Activated T-cell treated with anti-CD3 and anti-CD28 coated beads for 24 hours (primary cell): ENCODE results near the gene SRRD.

Source experiments
- DNase-seq: peaks from one replicate; pipeline ENCODE4 v3.0.0-alpha.2; 2020; ENCODE audit warnings: low read depth

Gene SRRD

DNA sequence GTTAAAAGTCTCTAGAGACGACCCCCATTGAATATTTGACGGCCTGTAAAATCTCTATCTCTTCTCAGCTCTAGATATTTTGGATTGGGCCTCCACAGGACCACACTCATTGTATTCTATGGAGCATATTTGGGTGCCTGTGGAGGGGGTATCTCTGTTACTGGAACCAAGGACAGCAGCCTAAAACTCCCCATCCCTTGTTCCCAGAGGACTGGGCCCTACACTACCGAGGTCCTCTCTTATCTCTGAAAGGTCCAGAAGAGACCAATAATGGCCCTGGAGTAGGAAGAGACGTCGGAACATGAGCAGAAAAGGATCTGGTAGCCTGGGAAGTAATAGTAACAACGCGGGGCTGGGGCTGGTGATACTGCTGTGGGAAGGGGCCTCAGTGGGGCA, 636 bp upstream of the SRRD start:
- no peak for DNase-seq

DNA sequence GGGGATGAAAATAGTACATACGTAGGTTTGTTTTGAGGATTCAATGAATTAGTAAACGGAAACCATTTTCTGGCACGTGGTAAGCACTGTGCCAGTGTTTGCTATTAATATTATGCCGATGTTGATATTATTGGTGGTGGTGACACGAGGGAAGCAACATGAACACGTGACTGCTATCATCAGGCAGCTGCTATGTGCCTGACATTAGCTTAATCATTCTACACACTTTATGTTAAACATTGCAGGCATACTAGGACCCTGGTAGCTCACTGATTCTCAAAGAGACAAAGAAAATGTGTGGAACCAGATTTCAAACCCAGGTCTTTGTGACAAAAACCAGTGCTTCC, 656 bp downstream of the SRRD start:
- DNase-seq: no peak

DNA sequence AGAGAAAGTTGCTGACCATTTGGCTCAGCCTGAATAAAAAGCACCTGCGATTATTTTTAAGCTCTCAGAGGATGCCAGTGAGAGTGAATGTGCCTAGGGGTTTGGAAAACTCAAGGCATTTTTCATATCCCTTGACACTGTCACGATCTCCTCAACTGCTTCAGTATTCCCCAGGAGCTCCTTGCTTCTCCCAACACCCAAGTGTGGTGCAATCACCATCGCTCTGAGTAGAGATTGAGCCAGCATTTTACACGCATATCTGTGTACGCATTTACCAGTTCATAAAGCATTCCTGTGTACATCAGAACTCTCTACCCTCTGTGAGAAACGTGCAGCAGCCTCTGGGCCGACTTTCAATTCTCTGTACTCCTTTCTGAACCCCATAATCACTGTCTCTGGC, 1.3 kb downstream of the SRRD start:
- DNase-seq: no peak

DNA sequence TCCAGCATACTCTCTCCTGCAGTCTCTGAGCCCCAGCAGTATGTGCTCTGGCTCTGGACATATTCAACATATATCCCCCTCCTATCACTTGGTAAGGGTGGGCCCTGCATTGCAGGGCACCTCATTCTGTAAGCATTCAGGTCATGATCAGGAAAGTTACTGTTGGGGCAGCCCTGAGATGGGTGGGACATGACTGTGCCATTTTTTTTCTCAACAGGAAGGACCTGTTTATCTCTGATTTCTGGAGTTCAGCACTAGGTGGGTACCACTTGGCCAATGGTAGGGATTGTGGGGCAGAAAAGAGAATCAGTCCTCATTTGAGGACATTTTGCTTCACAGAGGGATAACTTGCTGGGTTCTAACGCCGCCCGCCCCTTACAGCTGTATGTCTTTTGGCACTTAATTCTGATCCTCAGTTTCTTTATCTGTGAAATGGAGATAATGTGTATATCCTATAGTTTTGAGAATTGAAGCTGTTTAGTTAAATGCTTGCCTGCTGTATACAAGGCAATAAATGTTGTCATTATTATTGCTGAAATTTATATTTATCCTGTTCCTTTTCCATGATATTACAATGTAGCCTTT, 2.2 kb downstream of the SRRD start:
- DNase-seq: no peak

DNA sequence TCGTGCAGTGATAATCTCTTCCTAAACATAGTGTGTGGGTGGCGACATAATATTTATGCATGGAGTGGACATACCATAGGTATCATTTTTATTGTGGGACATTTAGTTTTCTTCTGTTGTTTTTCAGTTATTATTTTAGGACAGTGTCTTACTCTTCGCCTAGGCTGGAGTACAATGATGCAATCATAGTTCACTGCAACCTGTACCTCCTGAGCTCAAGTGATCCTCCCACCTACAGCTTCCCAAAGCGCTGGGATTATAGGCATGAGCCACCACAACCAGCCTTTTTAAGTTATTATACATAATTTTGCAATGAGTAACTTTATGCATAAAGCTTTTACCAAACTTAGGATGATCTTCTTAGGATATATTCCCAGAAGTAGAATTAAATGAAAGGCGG, 2.7 kb downstream of the SRRD start:
- DNase-seq: no peak

DNA sequence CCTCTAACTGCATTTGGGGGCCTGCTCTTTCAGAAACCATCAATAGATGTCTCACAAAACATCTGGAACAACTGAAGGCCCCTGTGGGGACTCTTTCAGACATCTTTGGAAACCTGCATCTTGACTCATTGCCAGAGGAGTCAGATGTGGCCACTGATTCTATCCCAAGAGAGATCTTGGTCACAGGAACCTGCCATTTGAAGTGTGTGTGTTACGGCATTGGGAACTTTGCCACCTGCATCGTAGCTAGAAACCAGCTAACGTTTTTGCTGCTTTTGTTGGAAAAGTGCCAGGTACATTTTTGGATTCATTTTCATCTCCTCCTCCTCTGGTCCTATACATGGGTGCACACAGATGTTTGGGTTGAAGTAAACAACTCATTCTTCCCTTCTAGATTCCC, 4.3 kb downstream of the SRRD start:
- no peak for DNase-seq

DNA sequence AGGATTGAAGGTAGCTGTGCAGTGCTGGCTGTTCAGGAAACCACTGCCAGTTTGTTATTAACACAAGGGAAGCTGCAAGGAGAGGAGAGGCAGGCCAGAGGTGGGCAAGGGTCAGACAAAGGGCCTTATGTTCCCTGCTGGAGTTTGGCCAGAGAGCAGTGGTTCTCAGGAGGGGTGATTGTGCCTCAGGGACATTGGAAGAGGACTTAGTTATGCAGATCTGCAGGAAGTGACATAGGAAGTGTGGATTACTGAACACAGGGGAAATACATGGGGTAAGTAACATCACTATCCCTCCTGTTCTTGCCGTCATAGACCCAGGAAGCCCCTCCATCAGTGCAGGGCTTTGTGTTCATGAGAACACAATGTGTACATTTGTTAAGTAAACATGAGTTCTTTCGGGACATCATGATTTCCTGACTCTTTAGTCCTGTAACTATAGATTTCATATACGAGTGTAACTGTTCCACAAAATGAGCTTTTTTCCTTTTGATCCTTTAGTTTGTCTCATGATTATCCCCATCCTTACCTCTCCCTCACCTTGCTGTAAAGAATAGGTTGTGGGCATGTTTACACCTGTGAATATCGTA, 5.9 kb downstream of the SRRD start:
- no peak for DNase-seq

DNA sequence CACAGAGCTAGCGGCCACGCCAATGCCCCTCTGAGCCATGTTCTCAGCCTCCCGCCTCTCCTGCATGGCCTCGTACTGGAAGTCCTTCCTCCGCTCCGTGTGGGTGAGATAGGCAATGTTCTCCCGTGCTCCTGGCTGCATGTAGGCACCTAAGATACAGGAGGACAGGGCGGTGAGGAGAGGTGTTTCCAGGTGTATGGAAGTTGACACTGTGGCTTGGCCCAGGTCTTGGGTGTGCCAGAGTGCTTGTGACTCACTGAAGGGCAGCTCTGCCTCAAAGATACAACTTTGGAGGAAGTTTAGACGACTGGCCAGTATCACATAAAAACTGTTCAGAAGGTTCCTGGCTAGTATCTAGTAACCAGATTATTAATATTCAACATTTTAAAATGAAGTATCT, 8.5 kb downstream of the SRRD start:
- no peak for DNase-seq

DNA sequence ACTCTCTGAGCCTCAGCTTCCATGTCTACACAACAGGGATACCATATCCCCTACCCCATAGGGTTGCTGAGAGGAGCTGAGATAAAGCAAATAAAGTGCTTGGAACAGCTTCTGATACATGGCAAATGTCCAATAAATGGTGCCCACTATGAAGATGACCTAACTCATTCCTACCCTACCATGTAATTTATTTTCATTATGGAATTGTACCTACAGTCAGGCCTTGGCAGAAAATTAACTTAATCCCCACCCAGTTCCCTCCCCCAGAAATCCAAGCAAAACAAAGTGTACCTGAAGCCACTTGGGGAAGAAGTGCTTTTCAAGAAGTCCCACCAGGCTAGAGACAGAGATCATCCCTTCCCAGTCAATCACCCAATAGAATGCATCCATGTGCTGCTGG, 10.8 kb downstream of the SRRD start:
- no peak for DNase-seq

DNA sequence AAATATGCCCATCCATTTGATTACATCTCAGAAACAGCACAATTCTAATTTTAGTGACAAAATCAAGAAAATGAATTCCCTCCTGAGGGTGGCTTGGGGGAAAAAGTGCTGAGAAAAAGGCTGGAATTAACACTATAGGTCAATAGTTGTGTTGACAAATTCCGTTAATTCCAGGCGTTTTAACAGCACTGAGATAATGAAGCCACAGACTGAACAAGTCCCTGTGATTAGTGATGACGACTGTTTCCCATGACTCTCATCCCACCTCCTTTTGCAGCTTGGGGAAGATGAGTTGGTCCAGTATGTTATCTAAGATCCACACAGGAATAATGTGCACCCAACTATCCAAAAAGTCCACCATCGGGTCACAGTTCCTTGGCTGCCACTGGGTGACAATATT, 12.8 kb downstream of the SRRD start:
- no peak for DNase-seq

DNA sequence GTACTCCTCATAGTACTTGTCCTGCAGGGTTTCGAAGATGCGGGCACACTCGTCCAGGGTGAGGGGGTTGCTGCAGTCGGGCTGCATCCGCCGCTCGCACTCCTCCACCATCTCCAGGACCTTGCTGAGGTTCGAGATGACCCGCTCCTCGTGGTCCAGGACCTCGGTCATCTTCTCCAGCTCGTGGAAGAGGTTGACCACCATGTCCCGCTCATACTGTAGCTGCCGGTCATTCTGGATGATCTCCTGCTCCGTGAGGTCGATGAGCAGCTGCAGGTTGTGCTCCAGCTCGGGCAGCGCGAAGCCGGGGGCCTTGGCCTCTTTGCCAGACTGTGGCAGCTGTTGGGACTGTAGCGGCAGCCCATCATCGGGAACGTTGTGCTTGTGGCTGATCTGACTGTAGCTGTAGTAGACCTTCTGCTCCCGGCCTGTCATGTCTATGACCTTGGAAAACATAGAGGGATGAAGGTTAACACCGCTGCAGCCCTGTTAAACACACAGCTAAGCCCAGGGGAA, 15.6 kb downstream of the SRRD start:
- DNase-seq: no peak

DNA sequence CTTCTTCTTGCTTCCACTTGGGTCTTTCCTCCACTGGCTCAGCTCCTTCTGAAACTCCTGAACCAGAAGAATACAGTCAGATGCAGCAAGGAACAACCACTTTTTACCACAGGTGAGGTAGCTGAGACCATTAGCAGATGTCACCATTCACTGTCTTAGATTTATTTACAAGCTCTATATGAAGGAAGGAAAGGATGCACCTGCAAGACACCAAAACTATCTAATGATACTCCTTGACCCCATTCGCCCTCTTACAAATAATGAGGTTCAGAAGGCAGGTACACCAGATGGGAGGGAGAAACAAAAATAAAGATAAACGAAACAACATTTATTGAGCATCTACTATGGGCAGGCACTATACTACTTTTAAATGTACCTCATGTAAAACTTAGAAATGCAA, 18.3 kb downstream of the SRRD start:
- no peak for DNase-seq

DNA sequence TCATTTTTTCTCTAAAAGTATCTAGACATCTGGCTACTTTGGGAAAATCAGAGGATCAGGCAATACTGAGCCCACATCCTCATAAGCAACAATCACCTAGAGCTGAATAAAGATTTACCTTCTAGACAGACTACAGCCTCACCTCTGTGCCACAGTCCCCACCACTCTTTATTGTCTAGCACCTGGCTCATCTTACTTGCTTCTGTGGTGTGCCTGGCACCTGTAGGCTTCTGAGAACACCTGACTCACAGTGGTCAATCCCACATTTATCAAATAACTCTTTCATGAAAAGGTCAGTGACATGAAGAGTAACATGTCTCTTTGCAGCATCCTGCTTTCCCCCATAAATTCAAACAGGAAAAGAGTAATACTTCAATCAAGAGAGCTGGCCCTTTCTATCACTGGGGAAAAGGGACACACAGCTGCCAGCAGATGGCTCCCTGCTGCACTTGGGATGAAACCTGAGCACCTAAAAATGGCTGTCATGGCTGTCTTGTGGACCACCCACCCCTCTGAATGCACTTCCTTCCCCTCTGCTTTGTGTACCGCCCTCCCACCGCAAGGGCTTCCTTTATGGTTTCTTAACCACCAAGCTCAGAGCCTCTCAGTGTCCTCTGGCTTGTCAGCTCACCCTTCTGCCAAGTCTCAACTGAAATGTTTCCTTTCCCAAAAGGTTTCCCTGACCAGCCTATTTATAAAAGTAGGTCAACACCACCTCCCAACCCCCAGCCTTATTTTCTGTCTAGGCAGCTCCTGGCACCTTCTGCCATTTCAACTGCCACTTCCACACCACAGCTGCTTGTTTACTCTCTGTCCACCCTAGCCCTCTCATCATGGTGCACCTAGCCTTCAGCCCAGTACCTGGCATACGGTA, 19.2 kb downstream of the SRRD start:
- DNase-seq: peak; percentile 19

DNA sequence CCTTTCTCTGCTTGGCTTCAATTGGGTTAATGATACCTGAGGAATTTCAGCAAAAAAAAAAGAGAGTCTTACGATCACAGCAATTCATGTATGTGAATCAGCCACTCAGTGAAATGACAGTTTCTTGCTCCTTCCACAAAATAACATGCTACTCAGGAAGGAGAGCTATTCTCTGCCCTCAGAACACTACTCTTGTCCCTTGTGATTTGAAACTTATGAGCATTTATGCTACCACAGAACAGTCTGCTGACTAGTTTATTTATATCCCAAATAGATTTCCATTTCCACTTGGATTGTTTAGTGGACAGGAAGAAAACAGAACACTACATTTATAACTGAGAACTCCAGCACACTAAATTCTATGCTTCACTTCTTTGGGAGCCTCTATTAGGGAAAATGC, 20.1 kb downstream of the SRRD start:
- DNase-seq: no peak

DNA sequence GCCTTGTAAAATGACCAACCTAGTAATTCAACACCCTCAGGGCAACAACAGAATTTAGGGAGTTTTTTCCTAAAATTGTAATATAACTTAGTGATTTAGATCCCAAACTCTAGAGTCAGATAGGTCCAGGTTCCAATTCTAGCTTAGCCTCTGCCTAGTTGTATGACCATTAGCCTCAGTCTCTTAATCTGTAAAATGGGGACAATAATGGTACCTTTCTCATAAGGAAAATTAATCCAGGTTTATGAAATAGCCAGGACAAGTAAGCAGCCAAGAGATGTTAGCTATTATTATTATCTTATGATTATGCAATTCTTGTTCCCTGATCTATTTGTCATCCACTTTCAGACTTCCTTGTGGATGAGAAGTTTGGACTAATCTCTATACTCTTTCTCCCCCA, 24.5 kb downstream of the SRRD start:
- no peak for DNase-seq

DNA sequence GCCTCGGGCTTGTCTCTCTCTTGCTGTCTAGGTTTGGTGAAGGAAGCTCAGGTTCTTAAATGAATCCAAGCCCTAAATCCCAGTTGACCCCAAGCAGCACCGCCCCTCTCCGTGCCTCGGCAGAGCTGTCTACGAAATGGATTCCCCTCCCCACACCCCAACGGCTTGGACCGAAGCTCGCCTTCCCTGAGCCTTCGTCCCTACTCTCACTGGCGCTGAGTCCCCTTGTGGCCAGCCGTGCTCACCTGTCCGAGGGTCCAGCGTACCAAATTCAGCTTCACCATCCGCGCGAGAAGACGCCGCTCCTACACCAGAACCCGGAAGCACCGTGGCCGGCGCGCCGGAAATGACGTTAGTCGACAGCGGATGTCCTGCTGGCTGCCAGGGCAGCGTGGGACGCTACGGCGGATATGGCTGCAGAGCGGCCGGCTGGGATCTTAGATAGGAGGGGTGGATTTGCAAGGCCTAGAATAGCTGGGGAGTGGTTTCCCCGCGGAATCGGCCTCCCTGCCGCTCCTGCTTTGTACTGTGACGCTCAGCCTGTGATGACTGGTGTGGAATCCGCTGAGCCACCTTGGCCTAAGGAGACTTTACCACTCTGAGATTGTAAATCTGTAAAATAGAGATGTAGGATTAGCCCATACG, 28.6 kb downstream of the SRRD start, which contains the start of gene TFIP11:
TSS of gene TFIP11 (minus strand) at position 325 of the 645 bp plus-strand sequence. CDS start 2,201 bp downstream, outside the sequence.
- peak; percentile 91 for DNase-seq

DNA sequence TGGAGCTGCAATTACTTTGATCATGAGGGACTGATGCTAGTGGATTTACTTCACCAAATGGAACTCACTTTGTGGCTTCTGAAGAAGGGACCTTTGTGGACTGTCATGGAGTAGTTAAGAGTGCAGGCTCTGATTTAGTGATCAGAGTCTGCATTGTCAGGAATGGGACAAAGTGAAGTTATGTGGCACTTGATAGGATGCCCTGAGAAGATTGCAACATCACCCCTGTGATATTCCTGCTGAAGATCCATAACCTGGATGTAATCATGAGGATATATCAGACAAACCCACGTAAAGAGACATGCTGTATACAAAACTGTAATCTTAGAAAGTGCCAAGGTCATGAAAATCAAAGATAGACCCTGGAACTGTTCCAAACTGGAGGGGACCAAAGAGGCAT, 30.2 kb downstream of the SRRD start:
- no peak for DNase-seq

DNA sequence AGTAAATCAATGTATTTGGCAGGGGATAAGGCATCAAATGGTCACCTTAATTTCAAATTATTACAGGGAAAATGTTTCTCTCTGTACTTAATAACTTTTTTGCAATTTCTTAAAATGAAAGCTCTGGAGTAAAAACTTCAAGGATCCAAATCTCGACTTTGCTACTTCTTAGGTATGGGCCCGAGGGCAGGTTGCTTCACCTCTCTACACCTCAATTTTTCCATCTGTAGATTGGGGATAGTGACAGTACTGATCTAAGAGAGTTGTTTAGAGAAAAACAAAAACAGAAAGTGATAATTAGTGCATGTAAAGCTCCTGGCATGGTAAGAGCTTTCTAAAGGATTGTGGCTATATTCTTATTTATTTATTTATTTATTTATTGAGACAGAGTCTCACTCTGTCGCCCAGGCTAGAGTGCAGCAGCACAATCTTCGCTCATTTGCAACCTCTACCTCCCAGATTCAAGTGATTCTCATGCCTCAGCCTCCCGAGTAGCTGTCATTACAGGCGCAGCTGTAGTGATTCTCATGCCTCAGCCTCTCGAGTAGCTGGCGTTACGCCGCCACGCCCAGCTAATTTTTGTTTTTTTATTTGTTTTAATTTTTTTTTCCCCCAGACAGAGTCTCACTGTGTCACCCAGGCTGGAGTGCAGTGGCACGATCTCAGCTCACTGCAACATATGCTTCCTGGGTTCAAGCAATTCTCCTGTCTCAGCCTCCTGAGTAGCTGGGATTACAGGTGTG, 30.9 kb downstream of the SRRD start:
- DNase-seq: no peak

DNA sequence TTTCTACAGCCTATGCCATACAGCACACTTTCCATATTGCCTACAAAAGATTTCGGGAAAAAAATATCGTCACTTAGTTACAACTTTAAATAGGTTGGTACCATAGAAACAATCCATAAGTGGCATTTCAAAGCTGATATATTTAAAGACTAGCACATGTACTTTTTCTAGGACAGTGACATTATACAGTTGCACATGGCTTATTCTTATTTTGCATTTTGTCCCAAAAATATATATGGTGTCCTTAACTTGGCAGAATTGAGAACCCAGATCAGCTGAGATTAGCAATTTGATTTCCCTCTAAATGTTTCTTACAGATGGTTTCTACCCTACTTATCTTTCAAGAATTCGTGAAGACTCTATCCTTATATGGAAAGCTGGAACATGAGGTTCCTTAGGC, 32.3 kb downstream of the SRRD start:
- no peak for DNase-seq

DNA sequence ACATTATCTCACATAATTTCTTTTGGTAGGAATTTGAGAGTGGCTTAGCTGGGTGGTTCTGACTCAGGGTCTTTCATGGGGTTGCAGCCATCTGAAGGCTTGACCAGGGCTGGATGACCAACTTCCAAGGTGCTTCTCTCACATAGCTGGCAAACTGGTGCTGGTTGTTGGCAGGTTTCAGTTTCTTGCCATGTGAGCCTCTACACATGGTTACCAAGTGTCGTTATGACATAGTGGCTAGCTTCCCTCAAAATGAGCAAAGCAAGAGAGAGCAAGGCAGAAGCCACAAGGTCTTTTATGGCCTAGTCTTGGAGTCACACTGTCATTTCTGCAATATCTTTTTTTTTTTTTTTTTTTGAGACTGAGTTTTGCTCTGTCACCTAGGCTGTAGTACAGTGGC, 32.8 kb downstream of the SRRD start:
- no peak for DNase-seq

DNA sequence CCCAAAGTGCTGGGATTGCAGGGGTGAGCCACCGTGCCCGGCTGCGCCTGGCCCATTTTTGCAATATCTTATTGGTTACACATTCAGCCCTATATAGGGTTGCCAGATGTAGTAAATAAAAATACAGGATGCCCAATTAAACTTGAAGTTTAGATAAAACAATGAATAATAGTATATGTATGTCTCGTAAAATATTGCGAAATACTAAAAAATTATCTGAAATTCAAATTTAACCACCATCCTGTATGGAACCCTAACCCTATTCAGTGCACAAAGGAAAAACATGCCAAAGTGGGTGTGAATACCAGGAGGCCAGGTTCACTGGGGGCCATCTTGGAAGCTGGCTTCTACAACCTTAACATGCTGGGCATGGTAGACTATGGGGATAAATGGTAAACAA, 33.8 kb downstream of the SRRD start:
- no peak for DNase-seq

DNA sequence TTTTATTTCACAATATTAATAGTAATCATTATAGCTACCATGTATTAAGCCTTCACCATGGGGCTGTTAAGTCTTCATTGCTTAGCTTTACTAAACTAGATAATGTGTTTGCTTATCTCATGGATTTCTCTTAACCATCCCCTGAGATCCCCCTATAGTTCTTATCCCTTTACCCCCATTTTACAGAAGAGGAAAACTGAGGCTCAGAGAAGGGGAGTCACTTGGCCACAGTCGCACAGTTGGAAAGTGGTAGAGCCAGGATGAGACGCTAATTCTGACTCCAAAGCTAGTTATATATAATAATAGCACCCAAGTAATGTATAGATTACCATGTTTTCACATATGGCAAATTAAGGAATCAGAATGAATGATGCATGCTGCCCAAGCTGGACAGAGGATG, 38.3 kb downstream of the SRRD start:
- no peak for DNase-seq
